ENCODE data around the gene POLD1.

DNA sequence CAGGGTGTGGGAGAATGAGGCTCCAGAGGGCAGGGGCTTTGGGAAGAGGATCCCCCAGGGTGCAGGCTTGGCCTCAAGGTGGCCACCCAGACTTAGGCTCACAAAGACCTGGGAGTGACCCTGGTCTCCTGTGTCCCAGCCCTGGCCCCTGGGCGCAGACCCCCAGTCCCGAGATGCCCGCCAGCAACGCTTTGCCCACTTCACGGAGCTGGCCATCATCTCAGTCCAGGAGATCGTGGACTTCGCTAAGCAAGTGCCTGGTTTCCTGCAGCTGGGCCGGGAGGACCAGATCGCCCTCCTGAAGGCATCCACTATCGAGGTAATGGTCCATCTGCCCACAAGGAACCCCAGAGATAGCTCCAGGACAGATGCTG lies 5.3 kb upstream of the POLD1 start:
- TF ChIP-seq, protein P1, sequence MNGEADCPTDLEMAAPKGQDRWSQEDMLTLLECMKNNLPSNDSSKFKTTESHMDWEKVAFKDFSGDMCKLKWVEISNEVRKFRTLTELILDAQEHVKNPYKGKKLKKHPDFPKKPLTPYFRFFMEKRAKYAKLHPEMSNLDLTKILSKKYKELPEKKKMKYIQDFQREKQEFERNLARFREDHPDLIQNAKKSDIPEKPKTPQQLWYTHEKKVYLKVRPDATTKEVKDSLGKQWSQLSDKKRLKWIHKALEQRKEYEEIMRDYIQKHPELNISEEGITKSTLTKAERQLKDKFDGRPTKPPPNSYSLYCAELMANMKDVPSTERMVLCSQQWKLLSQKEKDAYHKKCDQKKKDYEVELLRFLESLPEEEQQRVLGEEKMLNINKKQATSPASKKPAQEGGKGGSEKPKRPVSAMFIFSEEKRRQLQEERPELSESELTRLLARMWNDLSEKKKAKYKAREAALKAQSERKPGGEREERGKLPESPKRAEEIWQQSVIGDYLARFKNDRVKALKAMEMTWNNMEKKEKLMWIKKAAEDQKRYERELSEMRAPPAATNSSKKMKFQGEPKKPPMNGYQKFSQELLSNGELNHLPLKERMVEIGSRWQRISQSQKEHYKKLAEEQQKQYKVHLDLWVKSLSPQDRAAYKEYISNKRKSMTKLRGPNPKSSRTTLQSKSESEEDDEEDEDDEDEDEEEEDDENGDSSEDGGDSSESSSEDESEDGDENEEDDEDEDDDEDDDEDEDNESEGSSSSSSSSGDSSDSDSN (CRISPR knock-in tag; IDR thresholded peaks at IDR 0.05): no peak
- TF ChIP-seq CTCF (CRISPR knock-in tag; IDR thresholded peaks at IDR 0.05) (no peak), ZNF446 (CRISPR knock-in tag; IDR thresholded peaks at IDR 0.05) (no peak), ZNF670 (CRISPR knock-in tag; IDR thresholded peaks at IDR 0.05; ENCODE audit: borderline replicate concordance) (no peak), ZBTB21 (CRISPR knock-in tag; IDR thresholded peaks at IDR 0.05) (no peak), ZNF883 (CRISPR knock-in tag; IDR thresholded peaks at IDR 0.05; ENCODE audit: not compliant biosample characterization) (no peak), MEIS2 (CRISPR knock-in tag; IDR thresholded peaks at IDR 0.05) (no peak), MLLT10 (CRISPR knock-in tag; IDR thresholded peaks at IDR 0.05) (no peak), GLI4 (CRISPR knock-in tag; IDR thresholded peaks at IDR 0.05; ENCODE audit: borderline replicate concordance) (no peak)

All from HepG2 (cell line).